HepG2 (cell line): ENCODE results near the gene SREBF1. TPM values are rescaled to one million over a fixed set of nuclear protein-coding genes. Genes with fewer than 3 reads are reported as not detected.
A peak's percentile ranks its signal among the peaks of the same experiment; 100 is the strongest.

ENCODE experiments used
- EEA1 ChIP-seq: sonication (generic); formaldehyde crosslinking; IDR thresholded peaks from 2 replicates; pipeline ENCODE4 v1.5.1; 2020; ENCODE audit warnings: mild to moderate bottlenecking, missing genetic modification reagents, borderline replicate concordance
- FOSL1 ChIP-seq: sonication (generic); formaldehyde crosslinking; IDR thresholded peaks from 2 replicates; pipeline ENCODE4 v1.9.0; 2021; ENCODE audit warnings: missing genetic modification reagents, borderline replicate concordance
- HCFC1 ChIP-seq: fragments of 150-350 bp; IDR thresholded peaks from 2 replicates; pipeline ENCODE4 v1.6.1; 2014; ENCODE audit warnings: low read depth, low read length
- MAF1 ChIP-seq: sonication (generic); formaldehyde crosslinking; IDR thresholded peaks from 2 replicates; pipeline ENCODE4 v1.5.0; 2020; ENCODE audit warnings: missing genetic modification reagents, borderline replicate concordance
- PCBP2 ChIP-seq: fragments of 200-400 bp; formaldehyde crosslinking; optimal IDR thresholded peaks from 2 replicates; pipeline ENCODE3; 2018; ENCODE audit warnings: low read length, low read depth; ENCODE audit not compliant: poor library complexity, severe bottlenecking
- RBFOX2 ChIP-seq: fragments of 200-400 bp; formaldehyde crosslinking; IDR thresholded peaks from 2 replicates; pipeline ENCODE4 v1.6.1; 2017; ENCODE audit warnings: low read depth, mild to moderate bottlenecking, low read length
- ZFP36 ChIP-seq: fragments of 150-350 bp; IDR thresholded peaks from 2 replicates; pipeline ENCODE4 v1.6.1; 2018; ENCODE audit warnings: borderline replicate concordance, low read length, low read depth; ENCODE audit not compliant: partially characterized antibody
- ZFP37 ChIP-seq: sonication (generic); formaldehyde crosslinking; IDR thresholded peaks from 2 replicates; pipeline ENCODE4 v1.4.0; 2020; ENCODE audit warnings: missing genetic modification reagents, borderline replicate concordance
- ZNF577 ChIP-seq: sonication (generic); formaldehyde crosslinking; IDR thresholded peaks from 2 replicates; pipeline ENCODE4 v1.4.0; 2020; ENCODE audit warnings: mild to moderate bottlenecking, low read depth, missing genetic modification reagents, borderline replicate concordance
- ZSCAN12 ChIP-seq: sonication (generic); formaldehyde crosslinking; IDR thresholded peaks from 2 replicates; pipeline ENCODE4 v1.9.0; 2021; ENCODE audit warnings: mild to moderate bottlenecking, missing genetic modification reagents
- polyA plus RNA-seq, 8 experiments: library from polyadenylated mRNA; depleted of rRNA in 3 of 8; stranded (reverse) in 7 of 8; unstranded in 1 of 8; fragments of >200 nt; fragmentation: Illumina TruSeq in 4 of 8; extraction: Trizol in 4 of 8; gene quantifications; 2 replicates each; pipeline versions ENCODE4 v1.2.1 to v1.2.3, GENCODE V29; 2011 to 2016; ENCODE audit warnings: low read depth in 4 of 8, missing spikeins in 1 of 8, mixed read lengths in 1 of 8; ENCODE audit not compliant: insufficient read depth in 1 of 8
- total RNA-seq, 5 experiments: library from RNA; depleted of rRNA; stranded (reverse); fragments of >200 nt; fragmentation: Illumina TruSeq; extraction: Trizol; gene quantifications; 2 replicates each; pipeline ENCODE4 v1.2.3, GENCODE V29; 2016; ENCODE audit warnings: low read depth in 1 of 5
- TF ChIP-seq, protein P1 (sequence below), 2 experiments: sonication (generic) in 1 of 2; formaldehyde crosslinking in 1 of 2; IDR thresholded peaks; 2 replicates each; pipeline versions ENCODE4 v1.4.0 to v1.6.1; 2016 to 2020; ENCODE audit warnings: borderline replicate concordance in 1 of 2, low read depth in 1 of 2, mild to moderate bottlenecking in 1 of 2, missing genetic modification reagents in 1 of 2
- TF ChIP-seq, protein P2 (sequence below): sonication (generic); formaldehyde crosslinking; IDR thresholded peaks from 2 replicates; pipeline ENCODE4 v1.4.0; 2020; ENCODE audit warnings: missing genetic modification reagents
- TF ChIP-seq, protein P3 (sequence below): sonication (generic); formaldehyde crosslinking; IDR thresholded peaks from 2 replicates; pipeline ENCODE4 v1.5.0; 2020; ENCODE audit warnings: mild to moderate bottlenecking, missing genetic modification reagents, borderline replicate concordance

Gene SREBF1
- total and polyA plus RNA-seq, 2 of the 13 experiments (the other 11 are each of a cell fraction or from before 2014, with no cell fraction given): 34.3 to 38.0 TPM

DNA sequence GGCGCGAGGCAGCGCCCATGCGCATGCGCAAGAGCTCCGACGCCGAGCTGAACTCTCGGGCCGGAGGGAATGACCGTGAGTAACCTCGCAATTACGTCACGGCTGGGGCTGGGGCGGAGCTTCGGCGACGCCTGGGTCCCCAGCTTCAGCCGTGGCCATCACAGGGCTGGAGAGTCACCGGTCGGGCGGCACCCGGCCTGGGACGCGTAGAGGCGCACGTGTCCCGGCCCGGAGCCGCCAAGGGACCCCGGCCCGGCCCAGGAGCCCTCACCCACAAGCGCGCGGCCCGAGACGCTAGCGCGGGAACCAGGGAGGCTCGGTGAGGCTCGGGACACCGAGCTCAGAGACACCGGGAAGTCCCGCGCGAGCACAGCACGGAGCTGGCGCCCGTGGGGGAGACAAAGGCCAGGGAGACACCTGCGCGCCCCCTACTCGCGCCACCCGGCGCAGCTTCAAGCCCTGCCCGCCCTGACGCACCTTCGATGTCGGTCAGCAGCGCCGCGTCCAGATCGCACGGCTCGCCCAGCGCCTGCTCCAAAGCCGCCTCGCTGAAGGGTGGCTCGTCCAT, 452 bp downstream of the SREBF1 start (continued):
- TF ChIP-seq MAF1 (peak; percentile 69; the same call in 1 of the 2 replicates), PCBP2 (no peak), ZNF577 (CRISPR knock-in tag) (no peak), FOSL1 (CRISPR knock-in tag) (peak; percentile 10; the same call in 1 of the 2 replicates), ZSCAN12 (CRISPR knock-in tag) (peak; percentile 83), HCFC1 (no peak; the same call in 1 of the 2 replicates), ZFP37 (CRISPR knock-in tag) (peak; percentile 71), RBFOX2 (peak; percentile 99), ZFP36 (peak; percentile 81), EEA1 (CRISPR knock-in tag) (peak; percentile 94)
- TF ChIP-seq, protein P1, sequence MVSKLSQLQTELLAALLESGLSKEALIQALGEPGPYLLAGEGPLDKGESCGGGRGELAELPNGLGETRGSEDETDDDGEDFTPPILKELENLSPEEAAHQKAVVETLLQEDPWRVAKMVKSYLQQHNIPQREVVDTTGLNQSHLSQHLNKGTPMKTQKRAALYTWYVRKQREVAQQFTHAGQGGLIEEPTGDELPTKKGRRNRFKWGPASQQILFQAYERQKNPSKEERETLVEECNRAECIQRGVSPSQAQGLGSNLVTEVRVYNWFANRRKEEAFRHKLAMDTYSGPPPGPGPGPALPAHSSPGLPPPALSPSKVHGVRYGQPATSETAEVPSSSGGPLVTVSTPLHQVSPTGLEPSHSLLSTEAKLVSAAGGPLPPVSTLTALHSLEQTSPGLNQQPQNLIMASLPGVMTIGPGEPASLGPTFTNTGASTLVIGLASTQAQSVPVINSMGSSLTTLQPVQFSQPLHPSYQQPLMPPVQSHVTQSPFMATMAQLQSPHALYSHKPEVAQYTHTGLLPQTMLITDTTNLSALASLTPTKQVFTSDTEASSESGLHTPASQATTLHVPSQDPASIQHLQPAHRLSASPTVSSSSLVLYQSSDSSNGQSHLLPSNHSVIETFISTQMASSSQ (IDR thresholded peaks at IDR 0.05; ENCODE audit: low read depth): no peak
- TF ChIP-seq, protein P1 (CRISPR knock-in tag; IDR thresholded peaks at IDR 0.05; ENCODE audit: borderline replicate concordance): peak; percentile 52; the same call in 1 of the 2 replicates
- TF ChIP-seq, protein P2, sequence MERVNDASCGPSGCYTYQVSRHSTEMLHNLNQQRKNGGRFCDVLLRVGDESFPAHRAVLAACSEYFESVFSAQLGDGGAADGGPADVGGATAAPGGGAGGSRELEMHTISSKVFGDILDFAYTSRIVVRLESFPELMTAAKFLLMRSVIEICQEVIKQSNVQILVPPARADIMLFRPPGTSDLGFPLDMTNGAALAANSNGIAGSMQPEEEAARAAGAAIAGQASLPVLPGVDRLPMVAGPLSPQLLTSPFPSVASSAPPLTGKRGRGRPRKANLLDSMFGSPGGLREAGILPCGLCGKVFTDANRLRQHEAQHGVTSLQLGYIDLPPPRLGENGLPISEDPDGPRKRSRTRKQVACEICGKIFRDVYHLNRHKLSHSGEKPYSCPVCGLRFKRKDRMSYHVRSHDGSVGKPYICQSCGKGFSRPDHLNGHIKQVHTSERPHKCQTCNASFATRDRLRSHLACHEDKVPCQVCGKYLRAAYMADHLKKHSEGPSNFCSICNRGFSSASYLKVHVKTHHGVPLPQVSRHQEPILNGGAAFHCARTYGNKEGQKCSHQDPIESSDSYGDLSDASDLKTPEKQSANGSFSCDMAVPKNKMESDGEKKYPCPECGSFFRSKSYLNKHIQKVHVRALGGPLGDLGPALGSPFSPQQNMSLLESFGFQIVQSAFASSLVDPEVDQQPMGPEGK: peak; percentile 39; the same call in 1 of the 2 replicates
- TF ChIP-seq, protein P3, sequence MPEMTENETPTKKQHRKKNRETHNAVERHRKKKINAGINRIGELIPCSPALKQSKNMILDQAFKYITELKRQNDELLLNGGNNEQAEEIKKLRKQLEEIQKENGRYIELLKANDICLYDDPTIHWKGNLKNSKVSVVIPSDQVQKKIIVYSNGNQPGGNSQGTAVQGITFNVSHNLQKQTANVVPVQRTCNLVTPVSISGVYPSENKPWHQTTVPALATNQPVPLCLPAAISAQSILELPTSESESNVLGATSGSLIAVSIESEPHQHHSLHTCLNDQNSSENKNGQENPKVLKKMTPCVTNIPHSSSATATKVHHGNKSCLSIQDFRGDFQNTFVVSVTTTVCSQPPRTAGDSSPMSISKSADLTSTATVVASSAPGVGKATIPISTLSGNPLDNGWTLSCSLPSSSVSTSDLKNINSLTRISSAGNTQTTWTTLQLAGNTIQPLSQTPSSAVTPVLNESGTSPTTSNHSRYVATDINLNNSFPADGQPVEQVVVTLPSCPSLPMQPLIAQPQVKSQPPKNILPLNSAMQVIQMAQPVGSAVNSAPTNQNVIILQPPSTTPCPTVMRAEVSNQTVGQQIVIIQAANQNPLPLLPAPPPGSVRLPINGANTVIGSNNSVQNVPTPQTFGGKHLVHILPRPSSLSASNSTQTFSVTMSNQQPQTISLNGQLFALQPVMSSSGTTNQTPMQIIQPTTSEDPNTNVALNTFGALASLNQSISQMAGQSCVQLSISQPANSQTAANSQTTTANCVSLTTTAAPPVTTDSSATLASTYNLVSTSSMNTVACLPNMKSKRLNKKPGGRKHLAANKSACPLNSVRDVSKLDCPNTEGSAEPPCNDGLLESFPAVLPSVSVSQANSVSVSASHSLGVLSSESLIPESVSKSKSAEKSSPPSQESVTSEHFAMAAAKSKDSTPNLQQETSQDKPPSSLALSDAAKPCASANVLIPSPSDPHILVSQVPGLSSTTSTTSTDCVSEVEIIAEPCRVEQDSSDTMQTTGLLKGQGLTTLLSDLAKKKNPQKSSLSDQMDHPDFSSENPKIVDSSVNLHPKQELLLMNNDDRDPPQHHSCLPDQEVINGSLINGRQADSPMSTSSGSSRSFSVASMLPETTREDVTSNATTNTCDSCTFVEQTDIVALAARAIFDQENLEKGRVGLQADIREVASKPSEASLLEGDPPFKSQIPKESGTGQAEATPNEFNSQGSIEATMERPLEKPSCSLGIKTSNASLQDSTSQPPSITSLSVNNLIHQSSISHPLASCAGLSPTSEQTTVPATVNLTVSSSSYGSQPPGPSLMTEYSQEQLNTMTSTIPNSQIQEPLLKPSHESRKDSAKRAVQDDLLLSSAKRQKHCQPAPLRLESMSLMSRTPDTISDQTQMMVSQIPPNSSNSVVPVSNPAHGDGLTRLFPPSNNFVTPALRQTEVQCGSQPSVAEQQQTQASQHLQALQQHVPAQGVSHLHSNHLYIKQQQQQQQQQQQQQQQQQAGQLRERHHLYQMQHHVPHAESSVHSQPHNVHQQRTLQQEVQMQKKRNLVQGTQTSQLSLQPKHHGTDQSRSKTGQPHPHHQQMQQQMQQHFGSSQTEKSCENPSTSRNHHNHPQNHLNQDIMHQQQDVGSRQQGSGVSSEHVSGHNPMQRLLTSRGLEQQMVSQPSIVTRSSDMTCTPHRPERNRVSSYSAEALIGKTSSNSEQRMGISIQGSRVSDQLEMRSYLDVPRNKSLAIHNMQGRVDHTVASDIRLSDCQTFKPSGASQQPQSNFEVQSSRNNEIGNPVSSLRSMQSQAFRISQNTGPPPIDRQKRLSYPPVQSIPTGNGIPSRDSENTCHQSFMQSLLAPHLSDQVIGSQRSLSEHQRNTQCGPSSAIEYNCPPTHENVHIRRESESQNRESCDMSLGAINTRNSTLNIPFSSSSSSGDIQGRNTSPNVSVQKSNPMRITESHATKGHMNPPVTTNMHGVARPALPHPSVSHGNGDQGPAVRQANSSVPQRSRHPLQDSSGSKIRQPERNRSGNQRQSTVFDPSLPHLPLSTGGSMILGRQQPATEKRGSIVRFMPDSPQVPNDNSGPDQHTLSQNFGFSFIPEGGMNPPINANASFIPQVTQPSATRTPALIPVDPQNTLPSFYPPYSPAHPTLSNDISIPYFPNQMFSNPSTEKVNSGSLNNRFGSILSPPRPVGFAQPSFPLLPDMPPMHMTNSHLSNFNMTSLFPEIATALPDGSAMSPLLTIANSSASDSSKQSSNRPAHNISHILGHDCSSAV: 0 out of 2 replicates have a peak, but pooled peaks have one; percentile 69
